ENCODE measurements around the gene CCNG1. TPM values are rescaled to one million over a fixed set of nuclear protein-coding genes. Genes with fewer than 3 reads are reported as not detected.
"Not testable (repeated sequence)": the region's sequence is repeated elsewhere in the genome, so short reads cannot be mapped to it uniquely, and the experiment has no call there.

Gene CCNG1, protein sequence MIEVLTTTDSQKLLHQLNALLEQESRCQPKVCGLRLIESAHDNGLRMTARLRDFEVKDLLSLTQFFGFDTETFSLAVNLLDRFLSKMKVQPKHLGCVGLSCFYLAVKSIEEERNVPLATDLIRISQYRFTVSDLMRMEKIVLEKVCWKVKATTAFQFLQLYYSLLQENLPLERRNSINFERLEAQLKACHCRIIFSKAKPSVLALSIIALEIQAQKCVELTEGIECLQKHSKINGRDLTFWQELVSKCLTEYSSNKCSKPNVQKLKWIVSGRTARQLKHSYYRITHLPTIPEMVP
- 118 TPM for total RNA-seq
- long read RNA-seq, transcript CCNG1-201 (7 exons, 2,458 nt) = major isoform, 125 of 202 reads
- long read RNA-seq, transcript CCNG1-202 (8 exons, 2,366 nt) = minor isoform, 60 of 202 reads
- long read RNA-seq, partial matches to known transcripts = 2 of 202 reads
- long read RNA-seq, other reads (novel, unspliced or antisense) = 14 of 202 reads

DNA sequence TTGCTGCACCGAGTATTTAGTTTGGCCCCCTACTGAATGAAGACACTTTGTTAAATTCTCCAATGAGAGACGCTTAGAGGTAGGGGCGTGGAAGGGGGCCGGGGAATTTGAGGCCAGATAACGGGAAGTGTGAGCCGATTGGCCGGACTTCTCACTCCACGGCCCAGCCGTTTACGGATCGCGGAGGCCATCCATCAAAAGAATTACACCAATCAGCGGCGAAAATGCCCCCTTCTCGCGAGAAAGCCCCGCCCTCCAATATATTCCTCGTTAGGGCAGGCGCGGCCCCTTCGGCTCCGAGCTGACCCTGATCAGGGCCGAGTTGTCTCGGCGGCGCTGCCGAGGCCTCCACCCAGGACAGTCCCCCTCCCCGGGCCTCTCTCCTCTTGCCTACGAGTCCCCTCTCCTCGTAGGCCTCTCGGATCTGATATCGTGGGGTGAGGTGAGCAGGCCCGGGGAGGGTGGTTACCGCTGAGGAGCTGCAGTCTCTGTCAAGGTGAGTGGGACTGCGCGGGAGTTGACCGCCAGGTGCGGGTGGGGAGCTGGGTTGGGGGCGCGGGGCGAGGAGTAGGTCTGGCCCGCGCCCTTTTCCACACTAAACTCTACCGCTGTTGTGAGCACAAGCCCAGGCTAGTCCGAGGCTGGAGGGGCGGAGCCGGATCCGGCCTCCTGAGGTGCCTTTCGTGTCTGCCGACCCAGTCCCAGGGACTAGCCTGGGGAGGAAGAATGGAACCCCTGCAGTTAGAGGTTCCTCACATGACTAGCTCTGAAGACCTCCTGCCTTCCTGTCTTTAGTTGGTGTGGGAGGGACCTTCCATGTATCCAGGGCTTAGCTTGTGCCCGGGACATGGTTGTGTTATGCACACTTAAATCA is at the start of gene CCNG1:
TSS of gene CCNG1 (plus strand) at position 287 of the 874 bp plus-strand sequence. CDS start 1,662 bp downstream, outside the sequence.
- Histone ChIP-seq H3K27me3 (no peaks in the 10 kb centered on the region), H3K36me3 (peaks cover 21% of the 10 kb centered on the region), H3K4me1 (peaks cover 27% of the 10 kb centered on the region), H3K9me3 (no peaks in the 10 kb centered on the region), H3K4me3 (peak within 1 kb of the TSS; percentile 97), H3K27ac (peak within 1 kb of the TSS; percentile 90)
- TF ChIP-seq, protein P1, sequence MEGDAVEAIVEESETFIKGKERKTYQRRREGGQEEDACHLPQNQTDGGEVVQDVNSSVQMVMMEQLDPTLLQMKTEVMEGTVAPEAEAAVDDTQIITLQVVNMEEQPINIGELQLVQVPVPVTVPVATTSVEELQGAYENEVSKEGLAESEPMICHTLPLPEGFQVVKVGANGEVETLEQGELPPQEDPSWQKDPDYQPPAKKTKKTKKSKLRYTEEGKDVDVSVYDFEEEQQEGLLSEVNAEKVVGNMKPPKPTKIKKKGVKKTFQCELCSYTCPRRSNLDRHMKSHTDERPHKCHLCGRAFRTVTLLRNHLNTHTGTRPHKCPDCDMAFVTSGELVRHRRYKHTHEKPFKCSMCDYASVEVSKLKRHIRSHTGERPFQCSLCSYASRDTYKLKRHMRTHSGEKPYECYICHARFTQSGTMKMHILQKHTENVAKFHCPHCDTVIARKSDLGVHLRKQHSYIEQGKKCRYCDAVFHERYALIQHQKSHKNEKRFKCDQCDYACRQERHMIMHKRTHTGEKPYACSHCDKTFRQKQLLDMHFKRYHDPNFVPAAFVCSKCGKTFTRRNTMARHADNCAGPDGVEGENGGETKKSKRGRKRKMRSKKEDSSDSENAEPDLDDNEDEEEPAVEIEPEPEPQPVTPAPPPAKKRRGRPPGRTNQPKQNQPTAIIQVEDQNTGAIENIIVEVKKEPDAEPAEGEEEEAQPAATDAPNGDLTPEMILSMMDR (IDR thresholded peaks at IDR 0.05) = no peak
- ATAC-seq (peak; percentile 99), DNase-seq (peak; percentile 95)
- intact Hi-C loops (cut with DNase I) = no loop called here

DNA sequence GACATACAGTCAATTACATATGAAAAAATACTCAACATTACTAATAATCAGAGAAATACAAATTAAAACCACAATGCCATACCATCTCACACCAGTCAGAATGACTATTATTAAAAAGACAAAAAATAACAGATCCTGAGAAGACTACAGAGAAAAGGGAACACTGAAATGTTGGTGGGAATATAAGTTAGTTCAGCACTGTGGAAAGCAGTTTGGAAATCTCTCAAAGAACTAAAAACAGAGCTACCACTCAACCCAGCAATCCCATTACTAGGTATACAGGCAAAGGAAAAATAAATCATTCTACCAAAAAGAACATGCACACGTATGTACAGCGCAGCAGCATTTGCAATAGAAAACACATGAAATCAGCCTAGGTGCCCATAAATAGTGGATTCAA is 41.6 kb upstream of the CCNG1 start:
- no peak for DNase-seq
- TF ChIP-seq, protein P1 (IDR thresholded peaks at IDR 0.05) = no peak
- intact Hi-C loops (cut with DNase I) = no loop called here

DNA sequence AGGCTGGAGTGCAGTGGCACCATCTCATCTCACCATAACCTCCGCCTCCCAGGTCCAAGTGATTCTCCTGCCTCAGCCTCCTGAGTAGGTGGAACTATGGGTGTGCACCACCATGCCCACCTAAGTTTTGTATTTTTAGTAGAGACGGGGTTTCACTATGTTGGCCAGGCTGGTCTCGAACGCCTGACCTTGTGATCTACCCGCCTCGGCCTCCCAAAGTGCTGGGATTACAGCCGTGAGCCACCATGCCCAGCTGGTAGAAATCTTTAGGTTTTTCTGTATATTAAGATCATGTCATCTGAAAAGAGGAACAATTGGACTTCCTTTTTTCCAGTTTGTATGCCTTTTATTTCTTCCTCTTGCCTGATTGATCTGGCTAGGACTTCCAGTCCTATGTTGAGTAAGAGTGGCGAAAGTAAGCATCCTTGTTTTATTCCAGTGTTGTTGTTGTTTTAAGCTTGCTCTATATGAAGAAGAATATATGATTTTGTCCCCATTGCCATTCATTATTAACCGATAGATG is 40.5 kb upstream of the CCNG1 start:
- H3K27me3 ChIP-seq; H3K27ac ChIP-seq; DNase-seq; H3K4me1 ChIP-seq; H3K4me3 ChIP-seq; H3K9me3 ChIP-seq; intact Hi-C loops (cut with DNase I); H3K36me3 ChIP-seq: not testable (repeated sequence)
- ATAC-seq = peak; percentile 46

More for the DNA sequence above, 41.6 kb upstream of the CCNG1 start:
- H3K27ac ChIP-seq = no peak overlapping the region
- H3K36me3 ChIP-seq = no peaks in the 10 kb centered on the region
- no peaks in the 10 kb centered on the region for H3K9me3 ChIP-seq
- no peak overlapping the region for H3K4me3 ChIP-seq
- no peaks in the 10 kb centered on the region for H3K4me1 ChIP-seq
- ATAC-seq = no peak
- no peaks in the 10 kb centered on the region for H3K27me3 ChIP-seq

DNA sequence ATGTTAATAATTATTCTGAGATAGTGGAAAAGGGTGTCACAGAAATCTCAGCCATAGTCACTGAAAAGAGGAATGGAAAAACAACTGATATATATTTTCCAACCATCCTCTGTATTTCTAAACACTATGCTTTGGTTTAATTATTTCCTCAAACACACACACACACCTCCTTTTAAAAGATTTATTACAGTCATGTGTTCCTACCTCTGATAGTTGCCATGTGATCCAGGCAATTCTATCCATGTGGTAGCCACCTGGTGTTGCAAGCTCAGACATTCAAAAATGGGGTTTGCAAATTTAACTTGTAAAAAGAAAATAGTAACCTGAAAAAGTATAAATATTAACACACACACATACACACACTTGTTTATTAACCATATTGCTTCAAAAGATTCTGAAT is 40.0 kb upstream of the CCNG1 start:
- ATAC-seq (no peak), DNase-seq (no peak)
- TF ChIP-seq, protein P1 (IDR thresholded peaks at IDR 0.05) = no peak
- no peaks in the 10 kb centered on the region for H3K9me3 ChIP-seq
- H3K27me3 ChIP-seq = no peaks in the 10 kb centered on the region
- H3K4me3 ChIP-seq = no peak overlapping the region
- no peaks in the 10 kb centered on the region for H3K4me1 ChIP-seq
- H3K27ac ChIP-seq = no peak overlapping the region
- H3K36me3 ChIP-seq = no peaks in the 10 kb centered on the region
- intact Hi-C loops (cut with DNase I) = no loop called here

DNA sequence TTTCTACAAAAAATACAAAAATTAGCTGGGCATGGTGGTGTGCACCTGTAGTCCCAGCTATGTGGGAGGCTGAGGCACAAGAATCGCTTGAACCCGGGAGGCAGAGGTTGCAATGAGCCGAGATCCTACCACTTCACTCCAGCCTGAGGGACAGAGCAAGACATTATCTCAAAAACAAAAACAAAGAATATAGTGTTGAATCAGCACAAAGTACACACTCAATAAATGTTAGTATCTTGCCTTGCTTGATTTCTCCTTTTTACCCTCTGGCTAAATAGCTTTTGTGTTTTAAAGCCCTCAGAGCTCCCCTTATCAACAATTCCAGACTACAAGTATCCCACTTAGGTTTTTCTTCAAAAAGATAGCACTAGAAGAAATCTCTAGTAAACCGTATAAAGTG is 37.5 kb upstream of the CCNG1 start:
- H3K9me3 ChIP-seq = no peaks in the 10 kb centered on the region
- no peaks in the 10 kb centered on the region for H3K36me3 ChIP-seq
- no peaks in the 10 kb centered on the region for H3K4me1 ChIP-seq
- no peak overlapping the region for H3K27ac ChIP-seq
- no peak for ATAC-seq
- intact Hi-C loops (cut with DNase I) = no loop called here
- no peak overlapping the region for H3K4me3 ChIP-seq
- TF ChIP-seq, protein P1 (IDR thresholded peaks at IDR 0.05) = no peak
- no peaks in the 10 kb centered on the region for H3K27me3 ChIP-seq
- DNase-seq = no peak

All from upper lobe of right lung (tissue), 1 donor.